Transverse colon (tissue), 4 donors: Measurements from ENCODE around the gene SMARCD3.
A peak's percentile ranks its signal among the peaks of the same experiment; 100 is the strongest.

Source experiments
- CTCF ChIP-seq, 5 experiments: fragments of 200-600 bp in 3 of 5; fragments of 450-650 bp in 2 of 5; sonication (generic) in 3 of 5; IDR thresholded peaks; 1 replicate in 2 of 5; 2 replicates in 3 of 5; pipeline ENCODE4 v1.5.1; 2016 to 2017; ENCODE audit warnings: antibody characterized with exemption in 5 of 5, inconsistent platforms in 3 of 5, mild to moderate bottlenecking in 2 of 5, moderate library complexity in 1 of 5
- POLR2AphosphoS5 ChIP-seq, 3 donors: sonication (generic); formaldehyde crosslinking; IDR thresholded peaks; one replicate each; pipeline ENCODE4 v1.6.1; 2016; ENCODE audit warnings: antibody characterized with exemption in 3 of 3

- TF ChIP-seq POLR2AphosphoS5 (IDR thresholded peaks at IDR 0.05) (no peak), CTCF (IDR thresholded peaks at IDR 0.05) (peak in 4 of 5 experiments; percentile 23 to 81 (median 67))
Observed at GRCh38 chr7:151245360-151246101, 3.0 kb downstream of the SMARCD3 start.
